Lung microvascular endothelial cell (primary cell): Measurements from ENCODE around the gene CCNE1. TPM values are rescaled to one million over a fixed set of nuclear protein-coding genes. Genes with fewer than 3 reads are reported as not detected.

ENCODE experiments used
- total RNA-seq: library from RNA; depleted of rRNA; stranded (reverse); fragments of >200 nt; gene quantifications from 2 replicates; pipeline ENCODE4 v1.2.1, GENCODE V29; 2014

Gene CCNE1
- total RNA-seq, 1 donor from 2014 or later = 2.6 TPM

Other genes starting within 250 kb of the CCNE1 start
- 45.3 and 50.0 TPM in 2 replicates for gene POP4, start 205.7 kb upstream of the CCNE1 start, total RNA-seq
- 3.6 and 5.0 TPM in 2 replicates for gene PLEKHF1, start 146.5 kb upstream of the CCNE1 start, total RNA-seq
- 11.1 and 18.8 TPM in 2 replicates for gene C19orf12, start 96.7 kb upstream of the CCNE1 start, total RNA-seq
- 17.9 and 22.2 TPM in 2 replicates for gene URI1, start 130.2 kb downstream of the CCNE1 start, total RNA-seq